OCI-LY1 (cell line): Measurements from ENCODE around the gene HNRNPM.

Experiments
- CTCF ChIP-seq: fragments of 200-600 bp; sonication (generic), shearing (Covaris generic); IDR thresholded peaks from 2 replicates; pipeline ENCODE4 v1.5.1; 2017; ENCODE audit warnings: mild to moderate bottlenecking, antibody characterized with exemption, low read length, moderate library complexity, mixed read lengths
- EZH2 ChIP-seq: fragments of 200-600 bp; sonication (generic), shearing (Covaris generic); IDR thresholded peaks from 2 replicates; pipeline ENCODE4 v1.8.0; 2017; ENCODE audit warnings: borderline replicate concordance, mixed run types, mild to moderate bottlenecking, antibody characterized with exemption, low read length, moderate library complexity, mixed read lengths

GRCh38 chr19:8468761-8469373 is 24.1 kb downstream of the HNRNPM start:
- TF ChIP-seq CTCF = no peak
- no peak for TF ChIP-seq EZH2
